Posterior vena cava (tissue), 2 donors: ENCODE measurements around the gene MAGEA2. TPM values are rescaled to one million over a fixed set of nuclear protein-coding genes. Genes with fewer than 3 reads are reported as not detected.
A peak's percentile ranks its signal among the peaks of the same experiment; 100 is the strongest.
"Not testable (repeated sequence)": the region's sequence is repeated elsewhere in the genome, so short reads cannot be mapped to it uniquely, and the experiment has no call there.

Experiments used
- DNase-seq: peaks from one replicate; pipeline ENCODE4 v3.0.0-alpha.2; 2020; ENCODE audit warnings: low spot score
- intact Hi-C, 2 donors: fragments of 100-400 bp; cut with DNase I; formaldehyde crosslinking; loops; one replicate each; pipeline versions ENCODE4 v1.14.1 to v1.14.2; 2022 to 2023
- long read RNA-seq, 2 donors: library from polyadenylated mRNA; unstranded; transcript quantifications; one replicate each; pipeline ENCODE4 v2.0.0, GENCODE V29; 2020 to 2021
- total RNA-seq, 2 donors: library from RNA; stranded (reverse); fragmentation: NEBNext Ultra II Directional; extraction: Animal tissue kit (Norgen Biotek cat#: 25700); gene quantifications; one replicate each; pipeline ENCODE4 v1.2.1, GENCODE V29; 2021
- donor health status: DM: yes; HTN: yes; CAD: no.
- donor health status: DM: yes; HTN: yes; CAD: no.

Gene MAGEA2, protein sequence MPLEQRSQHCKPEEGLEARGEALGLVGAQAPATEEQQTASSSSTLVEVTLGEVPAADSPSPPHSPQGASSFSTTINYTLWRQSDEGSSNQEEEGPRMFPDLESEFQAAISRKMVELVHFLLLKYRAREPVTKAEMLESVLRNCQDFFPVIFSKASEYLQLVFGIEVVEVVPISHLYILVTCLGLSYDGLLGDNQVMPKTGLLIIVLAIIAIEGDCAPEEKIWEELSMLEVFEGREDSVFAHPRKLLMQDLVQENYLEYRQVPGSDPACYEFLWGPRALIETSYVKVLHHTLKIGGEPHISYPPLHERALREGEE
- total RNA-seq, result not detected
- long read RNA-seq, donor 1, result 0 reads
- long read RNA-seq, donor 2, result 0 reads

DNA sequence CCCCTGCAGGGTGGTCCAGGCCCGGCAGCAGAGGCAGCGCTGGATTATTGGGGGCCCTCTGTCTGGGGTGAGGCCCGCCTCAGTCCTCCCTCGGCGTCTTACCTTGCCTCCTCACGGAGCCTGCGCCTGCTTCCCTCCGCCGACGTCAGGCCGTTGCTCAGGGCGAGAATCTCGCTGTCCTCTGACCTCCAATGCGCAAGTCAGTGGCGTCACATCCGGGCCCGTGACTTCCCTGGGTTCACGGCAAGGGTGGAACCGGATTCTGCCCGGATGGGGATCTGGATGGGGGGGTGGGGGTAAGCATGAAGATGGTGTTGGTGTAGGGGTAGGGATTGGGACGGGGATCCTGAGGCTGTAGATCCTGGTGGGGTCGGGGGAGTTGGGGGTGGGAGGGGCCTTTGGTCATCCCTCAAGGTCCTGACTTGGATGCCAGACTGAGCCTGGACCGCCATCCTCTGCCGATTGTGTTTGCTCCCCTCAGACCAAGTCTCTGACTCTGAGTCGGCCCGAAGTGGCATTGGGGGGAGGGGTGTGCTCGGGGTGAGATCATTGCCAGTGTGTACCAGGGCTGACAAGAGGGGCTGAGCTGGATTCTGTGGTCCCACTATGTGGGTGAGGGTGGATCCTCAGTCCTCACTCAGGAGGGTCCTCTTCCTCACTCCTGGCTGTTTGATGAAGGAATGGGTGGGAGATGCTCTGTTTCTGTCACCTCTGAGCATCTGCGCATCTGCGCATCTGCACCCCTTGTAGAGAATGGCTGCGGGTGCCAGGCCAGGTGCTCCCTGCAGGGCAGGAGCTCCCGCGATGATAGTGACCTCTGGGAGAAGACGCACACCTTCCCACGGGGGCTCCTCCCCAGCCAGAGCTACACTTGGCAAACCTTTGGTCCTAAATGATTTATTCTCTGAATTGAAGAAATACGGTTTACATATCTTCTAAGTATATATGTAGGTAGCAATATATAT lies at the start of gene MAGEA2:
Gene MAGEA2, minus strand, starts transcription at position 157 of the 965 bp plus-strand sequence. CDS start 2,479 bp downstream, outside the sequence.
- intact Hi-C loops, DNase-seq: not testable (repeated sequence)

DNA sequence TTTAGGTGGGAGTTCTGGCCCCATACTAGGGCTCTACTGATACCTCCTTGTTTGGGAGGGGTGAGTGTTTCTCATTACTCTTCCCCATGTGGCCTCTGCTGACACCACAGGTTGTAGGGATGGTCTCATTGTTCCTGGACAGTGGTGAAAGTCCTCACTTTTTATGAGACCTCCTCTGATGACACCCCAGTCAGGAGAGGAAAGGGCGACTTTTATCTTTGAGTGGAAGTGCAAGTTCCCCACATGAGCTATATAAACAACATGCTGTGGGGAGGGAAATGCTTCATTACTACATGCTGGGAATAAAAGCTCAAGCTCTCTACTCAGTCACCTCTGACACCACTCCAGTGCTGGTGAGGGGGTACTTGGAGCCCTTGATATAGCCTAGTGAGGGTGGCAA lies 45.3 kb upstream of the MAGEA2 start:
- no peak for DNase-seq
- intact Hi-C loops, result no loop called here

DNA sequence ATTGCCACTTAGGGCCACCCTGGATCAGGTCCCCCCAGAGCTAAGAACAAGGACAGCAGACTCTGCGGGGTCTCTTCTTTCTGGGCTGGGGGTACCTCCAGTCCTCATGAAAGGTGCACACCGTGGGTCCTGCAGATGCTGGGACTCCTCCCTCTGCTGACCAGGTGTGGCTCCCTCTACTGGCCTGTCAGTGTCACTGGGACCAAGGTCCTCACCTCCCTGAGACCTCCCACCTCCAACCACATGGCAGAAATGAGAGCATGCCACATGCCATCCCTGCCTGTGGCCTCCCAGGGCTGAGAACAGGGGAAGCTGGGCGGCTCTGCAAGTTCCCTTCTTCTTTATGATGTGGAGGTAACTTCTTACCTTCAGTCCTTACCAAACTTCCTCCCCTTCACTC lies 33.4 kb upstream of the MAGEA2 start:
- DNase-seq, intact Hi-C loops: not testable (repeated sequence)

DNA sequence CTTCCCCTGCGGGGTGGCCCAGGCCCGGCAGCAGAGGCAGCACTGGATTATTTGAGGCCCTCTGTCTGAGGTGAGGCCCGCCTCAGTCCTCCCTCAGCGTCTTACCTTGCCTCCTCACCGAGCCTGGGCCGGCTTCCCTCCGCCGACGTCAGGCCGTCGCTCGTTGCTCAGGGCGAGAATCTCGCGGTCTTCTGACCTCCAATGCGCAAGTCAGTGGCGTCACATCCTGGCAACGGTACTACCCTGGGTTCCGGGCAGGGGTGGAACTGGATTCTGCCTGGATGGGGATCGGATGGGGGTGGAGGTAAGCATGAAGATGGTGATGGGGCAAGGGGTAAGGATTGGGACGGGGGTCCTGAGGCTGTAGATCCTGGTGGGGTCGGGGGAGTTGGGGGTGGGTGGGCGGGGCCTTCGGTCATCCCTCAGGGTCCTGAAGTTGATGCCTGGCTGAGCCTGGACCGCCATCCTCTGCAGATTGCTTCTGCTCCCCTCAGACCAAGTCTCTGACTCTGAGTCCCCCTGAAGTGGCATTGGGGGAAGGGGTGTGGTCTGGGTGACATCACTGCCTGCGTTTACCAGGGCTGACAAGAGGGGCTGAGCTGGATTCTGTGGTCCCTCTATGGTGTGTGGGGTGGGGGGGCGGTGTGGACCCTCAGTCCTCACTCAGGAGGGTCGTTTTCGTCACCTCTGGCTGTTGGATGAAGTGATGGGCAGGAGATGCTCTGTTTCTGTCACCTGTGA lies 16.1 kb upstream of the MAGEA2 start, which contains the start of gene MAGEA6:
Gene MAGEA6, minus strand, starts transcription at position 141 of the 741 bp plus-strand sequence. CDS start 2,039 bp downstream, outside the sequence.
- intact Hi-C loops, DNase-seq: not testable (repeated sequence)

DNA sequence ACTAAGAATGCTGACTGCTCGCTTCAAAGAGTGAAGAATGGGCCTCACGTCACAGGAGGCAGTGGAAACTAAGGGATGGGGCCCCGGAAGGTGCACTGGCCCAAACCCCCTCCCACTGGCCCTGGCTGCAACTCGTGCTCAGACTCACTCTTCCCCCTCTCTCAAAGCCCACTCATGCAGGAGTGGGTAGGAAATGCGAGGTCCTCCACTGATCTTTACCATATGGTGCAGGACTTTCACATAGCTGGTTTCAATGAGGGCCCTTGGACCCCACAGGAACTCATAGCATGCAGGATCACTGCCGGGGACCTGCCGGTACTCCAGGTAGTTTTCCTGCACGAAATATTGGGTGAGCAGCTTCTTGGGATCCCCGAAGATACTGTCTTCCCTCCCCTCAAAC lies 12.9 kb upstream of the MAGEA2 start:
- peak; percentile 46 for DNase-seq
- intact Hi-C loops, result not testable (repeated sequence)

DNA sequence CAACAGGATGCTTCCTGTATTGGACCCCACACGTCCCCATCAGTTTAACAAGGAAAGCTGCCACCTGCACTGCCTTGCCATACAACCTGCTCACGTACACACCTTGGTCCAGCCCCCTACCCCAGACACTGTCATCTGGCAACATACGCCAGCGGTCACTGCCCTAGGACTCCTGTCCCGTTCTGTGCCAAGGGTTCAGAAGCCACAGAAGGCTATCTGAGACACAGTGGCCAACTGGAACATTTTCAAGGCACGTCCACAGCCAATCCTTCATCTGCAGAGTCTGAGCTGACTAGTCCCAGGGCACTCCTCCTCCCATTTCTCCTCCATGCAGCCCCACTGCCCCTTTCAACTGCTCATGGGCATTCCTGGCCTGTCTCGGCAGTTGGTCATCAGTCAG lies 7.9 kb upstream of the MAGEA2 start:
- intact Hi-C loops, DNase-seq: not testable (repeated sequence)

DNA sequence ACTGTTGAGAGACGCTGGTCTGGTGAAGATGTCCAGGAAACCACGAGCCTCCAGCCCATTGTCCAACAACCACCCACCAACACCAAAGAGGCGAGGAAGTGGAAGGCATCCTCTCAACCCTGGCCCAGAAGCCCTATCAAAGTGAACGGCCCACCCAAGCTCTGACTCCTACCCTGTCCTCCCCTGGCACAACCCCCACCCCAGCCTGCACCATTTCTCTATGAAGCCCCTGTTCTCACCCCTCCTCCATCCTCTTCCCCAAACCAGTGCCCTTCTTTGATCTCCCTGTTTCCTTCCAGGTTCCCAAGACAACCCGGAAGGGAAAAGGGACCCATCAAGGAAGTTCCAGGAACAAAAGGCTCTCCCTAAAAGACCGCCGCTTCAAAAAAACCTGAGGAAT lies 5.9 kb upstream of the MAGEA2 start:
- intact Hi-C loops, DNase-seq: not testable (repeated sequence)

DNA sequence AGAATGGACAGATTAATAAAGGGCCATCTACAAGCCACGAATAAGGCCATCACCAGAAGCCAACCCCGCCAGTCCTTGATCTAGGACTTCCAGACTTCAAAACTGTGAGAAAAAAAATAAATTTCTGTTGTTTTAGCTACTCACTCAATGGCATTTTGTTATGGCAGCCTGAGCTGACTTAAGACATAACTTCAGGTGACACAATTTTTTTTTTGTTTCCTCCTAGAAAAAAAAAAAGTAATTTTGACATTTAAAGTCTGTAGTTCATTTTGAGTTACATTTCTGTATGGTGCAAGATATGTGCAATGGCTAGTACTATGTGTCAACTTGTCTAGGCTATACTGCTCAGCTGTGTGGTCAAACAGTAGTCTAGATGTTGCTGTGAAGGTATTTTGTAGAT lies 5.3 kb upstream of the MAGEA2 start, which contains the start of gene CSAG3:
Gene CSAG3, plus strand, starts transcription at position 301 of the 400 bp plus-strand sequence.
- intact Hi-C loops, DNase-seq: not testable (repeated sequence)

DNA sequence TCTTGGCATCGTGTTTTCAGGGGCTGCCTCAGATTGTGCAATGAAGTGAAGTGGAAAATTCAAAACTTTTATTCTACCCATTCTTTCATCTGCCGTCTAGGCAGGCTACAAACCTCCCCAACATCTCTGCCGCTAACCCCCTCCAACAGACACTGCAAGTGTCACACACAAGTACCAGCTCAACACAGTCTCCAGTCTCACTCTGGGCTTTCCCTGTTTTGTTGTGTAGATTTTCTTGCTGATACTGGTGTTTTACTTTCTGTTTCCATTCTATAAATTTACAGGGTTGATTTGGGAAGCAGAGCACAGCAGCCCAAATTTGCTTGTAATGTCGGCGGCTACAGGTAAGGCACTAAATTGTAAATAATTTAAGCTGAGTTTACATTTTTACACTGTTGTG lies 1.2 kb upstream of the MAGEA2 start:
- DNase-seq, intact Hi-C loops: not testable (repeated sequence)

DNA sequence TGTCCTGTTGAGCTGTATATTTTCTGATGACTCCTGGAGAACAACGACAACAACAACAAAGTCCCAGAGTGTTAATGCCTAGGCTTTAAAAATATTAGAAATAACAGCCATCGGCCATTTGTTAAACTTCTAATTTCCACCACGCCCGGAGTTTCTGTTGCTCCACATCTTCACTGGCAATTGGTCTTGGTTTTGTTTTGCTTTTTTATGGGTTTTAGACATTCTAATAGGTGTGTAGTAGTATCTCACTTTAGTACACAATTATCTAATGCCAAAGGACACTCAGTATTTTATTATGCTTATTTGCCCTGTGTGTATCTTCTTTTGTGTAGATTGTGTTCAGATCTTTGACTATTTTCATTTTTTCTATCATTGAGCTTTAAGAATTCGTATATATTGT lies 15.1 kb downstream of the MAGEA2 start:
- no peak for DNase-seq
- intact Hi-C loops, result no loop called here

DNA sequence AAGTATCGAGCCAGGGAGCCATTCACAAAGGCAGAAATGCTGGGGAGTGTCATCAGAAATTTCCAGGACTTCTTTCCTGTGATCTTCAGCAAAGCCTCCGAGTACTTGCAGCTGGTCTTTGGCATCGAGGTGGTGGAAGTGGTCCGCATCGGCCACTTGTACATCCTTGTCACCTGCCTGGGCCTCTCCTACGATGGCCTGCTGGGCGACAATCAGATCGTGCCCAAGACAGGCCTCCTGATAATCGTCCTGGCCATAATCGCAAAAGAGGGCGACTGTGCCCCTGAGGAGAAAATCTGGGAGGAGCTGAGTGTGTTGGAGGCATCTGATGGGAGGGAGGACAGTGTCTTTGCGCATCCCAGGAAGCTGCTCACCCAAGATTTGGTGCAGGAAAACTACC lies 17.1 kb downstream of the MAGEA2 start:
- DNase-seq, intact Hi-C loops: not testable (repeated sequence)

DNA sequence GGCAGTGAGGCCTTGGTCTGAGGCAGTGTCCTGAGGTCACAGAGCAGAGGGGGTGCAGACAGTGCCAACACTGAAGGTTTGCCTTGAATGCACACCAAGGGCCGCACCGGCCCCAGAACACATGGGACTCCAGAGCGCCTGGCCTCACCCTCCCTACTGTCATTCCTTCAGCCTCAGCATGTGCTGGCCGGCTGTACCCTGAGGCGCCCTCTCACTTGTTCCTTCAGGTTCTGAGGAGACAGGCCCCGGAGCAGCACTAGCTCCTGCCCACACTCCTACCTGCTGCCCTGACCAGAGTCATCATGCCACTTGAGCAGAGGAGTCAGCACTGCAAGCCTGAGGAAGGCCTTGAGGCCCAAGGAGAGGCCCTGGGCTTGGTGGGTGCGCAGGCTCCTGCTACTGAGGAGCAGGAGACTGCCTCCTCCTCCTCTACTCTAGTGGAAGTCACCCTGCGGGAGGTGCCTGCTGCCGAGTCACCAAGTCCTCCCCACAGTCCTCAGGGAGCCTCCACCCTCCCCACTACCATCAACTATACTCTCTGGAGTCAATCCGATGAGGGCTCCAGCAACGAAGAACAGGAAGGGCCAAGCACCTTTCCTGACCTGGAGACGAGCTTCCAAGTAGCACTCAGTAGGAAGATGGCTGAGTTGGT lies 17.7 kb downstream of the MAGEA2 start:
- DNase-seq, result peak; percentile 66
- intact Hi-C loops, result no loop called here

DNA sequence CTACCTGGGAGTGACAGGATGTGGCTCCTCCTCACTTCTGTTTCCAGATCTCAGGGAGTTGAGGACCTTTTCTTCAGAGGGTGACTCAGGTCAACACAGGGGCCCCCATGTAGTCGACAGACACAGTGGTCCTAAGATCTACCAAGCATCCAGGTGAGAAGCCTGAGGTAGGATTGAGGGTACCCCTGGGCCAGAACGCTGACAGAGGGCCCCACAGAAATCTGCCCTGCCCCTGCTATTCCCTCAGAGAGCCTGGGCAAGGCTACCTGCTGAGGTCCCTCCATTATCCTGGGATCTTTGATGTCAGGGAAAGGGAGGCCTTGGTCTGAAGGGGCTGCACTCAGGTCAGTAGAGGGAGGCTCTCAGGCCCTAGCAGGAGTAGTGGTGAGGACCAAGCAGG lies 18.5 kb downstream of the MAGEA2 start:
- no peak for DNase-seq

DNA sequence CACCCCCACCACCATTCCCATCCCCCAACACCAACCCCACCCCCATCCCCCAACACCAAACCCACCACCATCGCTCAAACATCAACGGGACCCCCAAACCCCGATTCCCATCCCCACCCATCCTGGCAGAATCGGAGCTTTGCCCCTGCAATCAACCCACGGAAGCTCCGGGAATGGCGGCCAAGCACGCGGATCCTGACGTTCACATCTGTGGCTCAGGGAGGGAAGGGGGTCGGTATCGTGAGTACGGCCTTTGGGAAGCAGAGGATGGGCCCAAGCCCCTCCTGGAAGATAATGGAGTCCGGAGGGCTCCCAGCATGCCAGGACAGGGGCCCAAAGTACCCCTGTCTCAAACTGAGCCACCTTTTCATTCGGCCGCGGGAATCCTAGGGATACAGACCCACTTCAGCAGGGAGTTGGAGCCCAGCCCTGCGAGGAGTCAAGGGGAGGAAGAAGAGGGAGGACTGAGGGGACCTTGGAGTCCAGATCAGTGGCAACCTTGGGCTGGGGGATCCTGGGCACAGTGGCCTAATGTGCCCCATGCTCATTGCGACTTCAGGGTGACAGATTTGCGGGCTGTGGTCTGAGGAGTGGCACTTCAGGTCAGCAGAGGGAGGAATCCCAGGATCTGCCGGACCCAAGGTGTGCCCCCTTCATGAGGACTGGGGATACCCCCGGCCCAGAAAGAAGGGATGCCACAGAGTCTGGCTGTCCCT lies 19.3 kb downstream of the MAGEA2 start:
- intact Hi-C loops, result not testable (repeated sequence)
- peak; percentile 62 for DNase-seq

More for the DNA sequence above, 18.5 kb downstream of the MAGEA2 start:
- intact Hi-C loops, result no loop called here

DNA sequence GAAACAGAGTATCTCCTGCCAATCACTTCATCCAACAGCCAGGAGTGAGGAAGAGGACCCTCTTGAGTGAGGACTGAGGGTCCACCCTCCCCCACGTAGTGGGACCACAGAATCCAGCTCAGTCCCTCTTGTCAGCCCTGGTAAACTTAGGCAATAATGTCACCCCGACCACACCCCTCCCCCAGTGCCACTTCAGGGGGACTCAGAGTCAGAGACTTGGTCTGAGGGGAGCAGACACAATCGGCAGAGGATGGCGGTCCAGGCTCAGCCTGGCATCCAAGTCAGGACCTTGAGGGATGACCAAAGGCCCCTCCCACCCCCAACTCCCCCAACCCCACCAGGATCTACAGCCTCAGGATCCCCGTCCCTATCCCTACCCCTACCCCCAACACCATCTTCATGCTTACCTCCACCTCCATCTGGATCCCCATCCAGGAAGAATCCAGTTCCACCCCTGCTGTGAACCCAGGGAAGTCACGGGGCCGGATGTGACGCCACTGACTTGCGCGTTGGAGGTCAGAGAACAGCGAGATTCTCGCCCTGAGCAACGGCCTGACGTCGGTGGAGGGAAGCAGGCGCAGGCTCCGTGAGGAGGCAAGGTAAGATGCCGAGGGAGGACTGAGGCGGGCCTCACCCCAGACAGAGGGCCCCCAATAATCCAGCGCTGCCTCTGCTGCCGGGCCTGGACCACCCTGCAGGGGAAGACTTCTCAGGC lies 20.2 kb downstream of the MAGEA2 start, which contains the start of the genes CSAG1 and MAGEA12:
Gene CSAG1, minus strand, starts transcription at position 461 of the 715 bp plus-strand sequence. CDS start 1,261 bp downstream, outside the sequence.
Gene MAGEA12, plus strand, starts transcription at position 497 of the 715 bp plus-strand sequence. CDS start 2,405 bp downstream, outside the sequence.
- peak; percentile 73 for DNase-seq
- intact Hi-C loops, result no loop called here

DNA sequence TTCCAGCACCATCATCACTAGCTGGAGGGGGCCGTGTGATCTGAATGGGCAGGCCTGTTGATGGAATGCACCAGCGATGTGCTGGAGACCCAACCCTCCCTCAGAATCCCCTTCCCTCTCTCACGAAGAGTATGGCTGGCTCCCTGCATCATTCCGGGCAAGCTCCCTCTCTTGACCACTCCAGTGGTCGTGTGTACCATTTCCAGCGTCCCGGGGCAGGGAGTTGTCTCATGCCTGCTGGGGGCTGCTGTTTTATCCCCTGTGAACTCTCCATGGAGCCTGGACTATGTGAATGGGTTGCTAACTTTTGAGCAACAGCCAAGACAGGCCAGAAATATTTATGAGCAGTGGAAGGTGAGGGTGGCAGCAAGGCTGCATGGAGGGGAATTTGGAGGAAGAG lies 28.2 kb downstream of the MAGEA2 start:
- intact Hi-C loops, result no loop called here
- no peak for DNase-seq
